Neural cell (in vitro differentiated cells): ENCODE measurements around the gene CASZ1. TPM values are rescaled to one million over a fixed set of nuclear protein-coding genes. Genes with fewer than 3 reads are reported as not detected.
A peak's percentile ranks its signal among the peaks of the same experiment; 100 is the strongest.

Experiments used
- H2AFZ ChIP-seq: fragments of 200-600, 300-800 bp; sonication (generic), shearing (Covaris generic); 2 replicates; pipeline ENCODE4 v1.6.0; 2014; ENCODE audit warnings: low read depth, mild to moderate bottlenecking, antibody characterized with exemption, low read length, moderate library complexity
- H3F3A ChIP-seq: fragments of 200-600 bp; shearing (Covaris generic); 2 replicates; pipeline ENCODE4 v1.6.1; 2016; ENCODE audit warnings: mild to moderate bottlenecking, moderate library complexity, mixed read lengths, antibody characterized with exemption, low read length; ENCODE audit not compliant: insufficient read depth, poor library complexity, severe bottlenecking
- H3K27ac ChIP-seq: fragments of 200-600, 300-800 bp; sonication (generic), shearing (Covaris generic); 2 replicates; pipeline ENCODE4 v1.5.1; 2014; ENCODE audit warnings: mild to moderate bottlenecking, low read length, moderate library complexity
- H3K27me3 ChIP-seq: fragments of 300-800, 200-600 bp; sonication (generic), shearing (Covaris generic); 2 replicates; pipeline ENCODE4 v1.6.0; 2014; ENCODE audit warnings: mild to moderate bottlenecking, low read depth, low read length, moderate library complexity; ENCODE audit not compliant: insufficient read depth
- H3K36me3 ChIP-seq: fragments of 300-800, 200-600 bp; sonication (generic), shearing (Covaris generic); 2 replicates; pipeline ENCODE4 v1.5.1; 2014; ENCODE audit warnings: mild to moderate bottlenecking, antibody characterized with exemption, low read length, moderate library complexity; ENCODE audit not compliant: insufficient read depth
- H3K4me2 ChIP-seq: fragments of 300-800, 200-600 bp; sonication (generic), shearing (Covaris generic); 2 replicates; pipeline ENCODE4 v1.6.0; 2014; ENCODE audit warnings: mild to moderate bottlenecking, low read length
- H3K4me3 ChIP-seq: fragments of 300-800, 200-600 bp; sonication (generic), shearing (Covaris generic); 2 replicates; pipeline ENCODE4 v1.5.1; 2014; ENCODE audit warnings: mild to moderate bottlenecking, low read length, moderate library complexity
- H3K79me2 ChIP-seq: fragments of 200-600 bp; shearing (Covaris generic); replicated peaks from 2 replicates; pipeline ENCODE4 v1.6.0; 2014; ENCODE audit warnings: mild to moderate bottlenecking, low read length, moderate library complexity; ENCODE audit not compliant: insufficient read depth
- H3K9ac ChIP-seq: fragments of 300-800, 200-600 bp; sonication (generic), shearing (Covaris generic); 2 replicates; pipeline ENCODE4 v1.6.1; 2016; ENCODE audit warnings: mild to moderate bottlenecking, low read length, mixed read lengths
- H3K9me2 ChIP-seq: fragments of 200-600 bp; shearing (Covaris generic); 2 replicates; pipeline ENCODE4 v1.6.1; 2016; ENCODE audit warnings: mild to moderate bottlenecking, low read length, mixed read lengths; ENCODE audit not compliant: insufficient read depth
- H3K9me3 ChIP-seq: fragments of 200-600, 300-800 bp; sonication (generic), shearing (Covaris generic); 2 replicates; pipeline ENCODE4 v1.6.1; 2016; ENCODE audit warnings: mild to moderate bottlenecking, mixed run types, low read length, moderate library complexity, mixed read lengths
- H4K20me1 ChIP-seq: fragments of 200-600 bp; shearing (Covaris generic); 2 replicates; pipeline ENCODE4 v1.6.1; 2016; ENCODE audit warnings: mild to moderate bottlenecking, mixed run types; ENCODE audit not compliant: insufficient read depth
- EP300 ChIP-seq: fragments of 450-650 bp; conservative IDR thresholded peaks from 2 replicates; pipeline ENCODE4 v1.6.1; 2014; ENCODE audit warnings: antibody characterized with exemption, mild to moderate bottlenecking, moderate library complexity; ENCODE audit not compliant: poor library complexity, severe bottlenecking
- EZH2 ChIP-seq: fragments of 200-600, 300-800 bp; shearing (Covaris generic), sonication (generic); IDR thresholded peaks from 2 replicates; pipeline ENCODE4 v1.6.1; 2014; ENCODE audit warnings: antibody characterized with exemption, low read length, borderline replicate concordance, mild to moderate bottlenecking; ENCODE audit not compliant: insufficient read depth, poor library complexity, severe bottlenecking
- MXI1 ChIP-seq: fragments of 450-650 bp; conservative IDR thresholded peaks from 2 replicates; pipeline ENCODE4 v1.6.1; 2014; ENCODE audit warnings: antibody characterized with exemption, mild to moderate bottlenecking; ENCODE audit not compliant: poor library complexity, severe bottlenecking
- POLR2AphosphoS5 ChIP-seq: IDR thresholded peaks from 2 replicates; pipeline ENCODE4 v1.6.1; 2012
- RAD21 ChIP-seq: fragments of 450-650 bp; conservative IDR thresholded peaks from 2 replicates; pipeline ENCODE4 v1.6.1; 2014; ENCODE audit warnings: antibody characterized with exemption, mild to moderate bottlenecking, moderate library complexity
- REST ChIP-seq: IDR thresholded peaks from 2 replicates; pipeline ENCODE4 v1.6.1; 2012; ENCODE audit warnings: borderline replicate concordance
- SMC3 ChIP-seq: fragments of 450-650 bp; conservative IDR thresholded peaks from 2 replicates; pipeline ENCODE4 v1.6.1; 2014; ENCODE audit warnings: antibody characterized with exemption, mild to moderate bottlenecking, moderate library complexity; ENCODE audit not compliant: poor library complexity
- TAF1 ChIP-seq: IDR thresholded peaks from 2 replicates; pipeline ENCODE4 v1.6.1; 2012; ENCODE audit warnings: low read depth
- polyA plus RNA-seq: library from polyadenylated mRNA; depleted of rRNA; stranded (reverse); fragments of >200 nt; gene quantifications from 2 replicates; pipeline ENCODE4 v1.2.3, GENCODE V29; 2014
- TF ChIP-seq, protein P1 (sequence below): fragments of 450-650 bp; IDR thresholded peaks from 2 replicates; pipeline ENCODE4 v1.5.1; 2014; ENCODE audit warnings: antibody characterized with exemption, mild to moderate bottlenecking, moderate library complexity; ENCODE audit not compliant: poor library complexity, severe bottlenecking

The CASZ1 gene
- polyA plus RNA-seq, 1 donor from 2014 or later = 0.27 TPM

- Histone ChIP-seq H3K36me3 (no peaks in the 10 kb centered on the region), H4K20me1 (no peaks in the 10 kb centered on the region), H3K9me3 (no peaks in the 10 kb centered on the region), H3K27me3 (no peaks in the 10 kb centered on the region), H2AFZ (no peak overlapping the region), H3K9ac (no peak overlapping the region), H3K79me2 (no peaks in the 10 kb centered on the region), H3K4me3 (no peak overlapping the region), H3K9me2 (no peaks in the 10 kb centered on the region), H3K4me2 (no peak overlapping the region), H3F3A (no peaks in the 10 kb centered on the region), H3K27ac (no peak overlapping the region)
- no peak for TF ChIP-seq EP300
- TF ChIP-seq RAD21 = no peak
- peak; percentile 71 for TF ChIP-seq MXI1
- TF ChIP-seq, protein P1, sequence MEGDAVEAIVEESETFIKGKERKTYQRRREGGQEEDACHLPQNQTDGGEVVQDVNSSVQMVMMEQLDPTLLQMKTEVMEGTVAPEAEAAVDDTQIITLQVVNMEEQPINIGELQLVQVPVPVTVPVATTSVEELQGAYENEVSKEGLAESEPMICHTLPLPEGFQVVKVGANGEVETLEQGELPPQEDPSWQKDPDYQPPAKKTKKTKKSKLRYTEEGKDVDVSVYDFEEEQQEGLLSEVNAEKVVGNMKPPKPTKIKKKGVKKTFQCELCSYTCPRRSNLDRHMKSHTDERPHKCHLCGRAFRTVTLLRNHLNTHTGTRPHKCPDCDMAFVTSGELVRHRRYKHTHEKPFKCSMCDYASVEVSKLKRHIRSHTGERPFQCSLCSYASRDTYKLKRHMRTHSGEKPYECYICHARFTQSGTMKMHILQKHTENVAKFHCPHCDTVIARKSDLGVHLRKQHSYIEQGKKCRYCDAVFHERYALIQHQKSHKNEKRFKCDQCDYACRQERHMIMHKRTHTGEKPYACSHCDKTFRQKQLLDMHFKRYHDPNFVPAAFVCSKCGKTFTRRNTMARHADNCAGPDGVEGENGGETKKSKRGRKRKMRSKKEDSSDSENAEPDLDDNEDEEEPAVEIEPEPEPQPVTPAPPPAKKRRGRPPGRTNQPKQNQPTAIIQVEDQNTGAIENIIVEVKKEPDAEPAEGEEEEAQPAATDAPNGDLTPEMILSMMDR = no peak
- no peak for TF ChIP-seq REST
- peak; percentile 22 for TF ChIP-seq POLR2AphosphoS5
- TF ChIP-seq SMC3 = no peak
- no peak for TF ChIP-seq EZH2
- no peak for TF ChIP-seq TAF1
Measured at GRCh38 chr1:10671090-10671489, 125.4 kb downstream of the CASZ1 start.

GRCh38 chr1:10670190-10670589 lies 126.3 kb downstream of the CASZ1 start:
- Histone ChIP-seq H3K4me3 (no peak overlapping the region), H3K36me3 (no peaks in the 10 kb centered on the region), H3K27me3 (no peaks in the 10 kb centered on the region), H3K9me3 (no peaks in the 10 kb centered on the region), H3K4me2 (no peak overlapping the region), H2AFZ (no peak overlapping the region), H3F3A (no peaks in the 10 kb centered on the region), H3K9ac (no peak overlapping the region), H3K27ac (no peak overlapping the region), H3K9me2 (no peaks in the 10 kb centered on the region), H3K79me2 (no peaks in the 10 kb centered on the region), H4K20me1 (no peaks in the 10 kb centered on the region)
- TF ChIP-seq TAF1 (no peak), EZH2 (no peak), POLR2AphosphoS5 (no peak), SMC3 (no peak), RAD21 (no peak), REST (no peak), EP300 (no peak), MXI1 (no peak)
- TF ChIP-seq, protein P1 = no peak
